Measurements from ENCODE around the gene UROC1.

Gene UROC1

DNA sequence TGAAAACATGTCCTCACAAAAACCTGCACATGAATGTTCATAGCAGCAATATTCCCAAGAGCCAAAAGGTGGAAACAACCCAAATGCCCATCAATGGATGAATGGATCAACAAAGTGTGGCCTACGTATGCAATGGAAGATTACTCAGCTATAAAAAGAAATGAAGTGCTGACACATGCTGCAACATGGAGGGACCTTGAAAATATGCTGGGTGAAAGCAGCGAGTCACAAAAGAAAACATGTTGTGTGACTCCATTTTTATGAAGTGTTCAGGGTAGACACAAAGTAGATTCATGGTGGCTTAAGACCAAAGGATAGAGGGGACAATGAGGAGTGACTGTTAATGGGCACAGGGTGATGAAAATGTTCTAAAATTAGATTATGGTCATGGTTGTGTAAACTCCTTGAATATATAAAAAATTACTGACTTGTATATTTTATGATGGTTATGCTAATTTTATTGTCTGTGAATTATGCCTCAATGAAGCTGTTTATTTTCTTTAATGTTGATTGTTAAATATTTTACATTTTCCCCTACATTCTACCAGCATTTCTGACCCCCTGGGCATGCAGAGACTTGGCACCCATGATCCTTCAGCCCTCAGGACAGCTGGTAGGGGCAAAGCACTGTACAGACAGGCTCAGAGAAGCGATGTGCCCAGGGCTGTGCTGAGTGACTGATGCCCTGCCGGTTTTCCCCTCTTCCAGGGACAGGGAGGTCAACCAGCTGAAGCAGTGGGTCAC is 85.0 kb downstream of the UROC1 start:
- H3K9me3 ChIP-seq (ENCODE audit: control insufficient read depth, low read length): no peaks in the 10 kb centered on the region
- no peak overlapping the region for H2AFZ ChIP-seq
- H3K79me2 ChIP-seq: no peaks in the 10 kb centered on the region
- H3K9ac ChIP-seq: no peak overlapping the region
- H3K4me3 ChIP-seq (ENCODE audit: low read depth, low read length): no peak overlapping the region
- H3K4me1 ChIP-seq: no peaks in the 10 kb centered on the region
- H3K36me3 ChIP-seq (ENCODE audit: control insufficient read depth, insufficient read depth, low read length): no peaks in the 10 kb centered on the region
- no peak overlapping the region for H3K4me2 ChIP-seq (ENCODE audit: low read length)
- no peaks in the 10 kb centered on the region for H3K27me3 ChIP-seq (ENCODE audit: control insufficient read depth, insufficient read depth, low read length)
- TF ChIP-seq, protein P1, sequence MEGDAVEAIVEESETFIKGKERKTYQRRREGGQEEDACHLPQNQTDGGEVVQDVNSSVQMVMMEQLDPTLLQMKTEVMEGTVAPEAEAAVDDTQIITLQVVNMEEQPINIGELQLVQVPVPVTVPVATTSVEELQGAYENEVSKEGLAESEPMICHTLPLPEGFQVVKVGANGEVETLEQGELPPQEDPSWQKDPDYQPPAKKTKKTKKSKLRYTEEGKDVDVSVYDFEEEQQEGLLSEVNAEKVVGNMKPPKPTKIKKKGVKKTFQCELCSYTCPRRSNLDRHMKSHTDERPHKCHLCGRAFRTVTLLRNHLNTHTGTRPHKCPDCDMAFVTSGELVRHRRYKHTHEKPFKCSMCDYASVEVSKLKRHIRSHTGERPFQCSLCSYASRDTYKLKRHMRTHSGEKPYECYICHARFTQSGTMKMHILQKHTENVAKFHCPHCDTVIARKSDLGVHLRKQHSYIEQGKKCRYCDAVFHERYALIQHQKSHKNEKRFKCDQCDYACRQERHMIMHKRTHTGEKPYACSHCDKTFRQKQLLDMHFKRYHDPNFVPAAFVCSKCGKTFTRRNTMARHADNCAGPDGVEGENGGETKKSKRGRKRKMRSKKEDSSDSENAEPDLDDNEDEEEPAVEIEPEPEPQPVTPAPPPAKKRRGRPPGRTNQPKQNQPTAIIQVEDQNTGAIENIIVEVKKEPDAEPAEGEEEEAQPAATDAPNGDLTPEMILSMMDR (IDR thresholded peaks at IDR 0.05): no peak
- no peak overlapping the region for H3K27ac ChIP-seq
